GM20431 (cell line): ENCODE results near the gene TPP2.

ENCODE experiments used
- in situ Hi-C: fragments of 300-500 bp; cut with MseI, MboI; formaldehyde crosslinking; loops from one replicate; pipeline ENCODE4 v1.15.0; 2020; ENCODE audit warnings: low sequenced_read_pairs; ENCODE audit not compliant: unreplicated experiment

TPP2 gene

GRCh38 chr13:102596147-102597028 is at the start of gene TPP2:
Gene TPP2 (plus strand): TSS chr13:102596986. CDS start chr13:102597039, 53 bp downstream.
- in situ Hi-C loops, result no loop called here

- in situ Hi-C loops, result no loop called here
Observed at GRCh38 chr13:102548811-102549210, 48.0 kb upstream of the TPP2 start.

GRCh38 chr13:102550507-102550906 is 46.3 kb upstream of the TPP2 start:
- in situ Hi-C loops, result no loop called here

GRCh38 chr13:102555914-102556553 is 40.8 kb upstream of the TPP2 start:
- in situ Hi-C loops, result no loop called here

- in situ Hi-C loops, result no loop called here
Observed at GRCh38 chr13:102556806-102557205, 40.0 kb upstream of the TPP2 start.

- in situ Hi-C loops, result no loop called here
Observed at GRCh38 chr13:102558029-102558428, 38.8 kb upstream of the TPP2 start.

- in situ Hi-C loops, result no loop called here
Observed at GRCh38 chr13:102561933-102562332, 34.9 kb upstream of the TPP2 start.

GRCh38 chr13:102563267-102563666 is 33.5 kb upstream of the TPP2 start:
- in situ Hi-C loops, result no loop called here

- in situ Hi-C loops, result no loop called here
Observed at GRCh38 chr13:102564564-102564963, 32.2 kb upstream of the TPP2 start.

GRCh38 chr13:102566513-102566912 is 30.3 kb upstream of the TPP2 start:
- in situ Hi-C loops, result no loop called here

GRCh38 chr13:102567857-102568256 is 28.9 kb upstream of the TPP2 start:
- in situ Hi-C loops, result no loop called here

GRCh38 chr13:102569488-102569887 is 27.3 kb upstream of the TPP2 start:
- in situ Hi-C loops, result no loop called here

GRCh38 chr13:102571075-102571474 is 25.7 kb upstream of the TPP2 start:
- in situ Hi-C loops, result no loop called here

GRCh38 chr13:102572323-102572722 is 24.5 kb upstream of the TPP2 start:
- in situ Hi-C loops, result no loop called here

- in situ Hi-C loops, result loop anchor here (10.0 kb wide), 1 partner anchor 264 kb away; the partner anchor contains the start of gene ERCC5
Observed at GRCh38 chr13:102580552-102581169, 16.1 kb upstream of the TPP2 start.

- in situ Hi-C loops, result loop anchor here (10.0 kb wide), 1 partner anchor 263 kb away; the partner anchor contains the start of gene ERCC5
Observed at GRCh38 chr13:102582256-102582655, 14.5 kb upstream of the TPP2 start.

- in situ Hi-C loops, result loop anchor here (10.0 kb wide), 1 partner anchor 260 kb away; the partner anchor contains the start of gene ERCC5
Observed at GRCh38 chr13:102584434-102584833, 12.4 kb upstream of the TPP2 start.

- in situ Hi-C loops, result loop anchor here (10.0 kb wide), 1 partner anchor 258 kb away; the partner anchor contains the start of gene ERCC5
Observed at GRCh38 chr13:102586615-102587014, 10.2 kb upstream of the TPP2 start.

GRCh38 chr13:102587916-102588315 is 8.9 kb upstream of the TPP2 start:
- in situ Hi-C loops, result loop anchor here (10.0 kb wide), 1 partner anchor 257 kb away; the partner anchor contains the start of gene ERCC5

GRCh38 chr13:102589301-102589822 is 7.4 kb upstream of the TPP2 start:
- in situ Hi-C loops, result loop anchor here (10.0 kb wide), 1 partner anchor 255 kb away; the partner anchor contains the start of gene ERCC5
